Naive thymus-derived CD4-positive, alpha-beta T cell (primary cell): ENCODE data around the gene TCF7. TPM values are rescaled to one million over a fixed set of nuclear protein-coding genes. Genes with fewer than 3 reads are reported as not detected.
A peak's percentile ranks its signal among the peaks of the same experiment; 100 is the strongest.

Source experiments
- ATAC-seq: fragments of 150-1000 bp; cut with Tn5 transposase; 2 replicates; pipeline ENCODE4 v1.10.0; 2021; ENCODE audit warnings: mild to moderate bottlenecking, moderate library complexity
- CTCF ChIA-PET: fragments of 350-600 bp; sonication (Branson Sonifier 250); formaldehyde crosslinking; loops from one replicate; lab custom pipeline; 2021; ENCODE audit warnings: antibody characterized with exemption; lab: Charles Lee
- POLR2A ChIA-PET: fragments of 350-600 bp; sonication (Branson Sonifier 250); formaldehyde crosslinking; loops from one replicate; lab custom pipeline; 2021; ENCODE audit warnings: antibody characterized with exemption, inconsistent platforms; lab: Charles Lee
- DNase-seq, 9 donors: peaks; one replicate each; pipeline versions ENCODE4 v3.0.0 to v3.0.0-alpha.2; 2020 to 2022; ENCODE audit warnings: mixed read lengths in 1 of 9
- H3K27ac ChIP-seq: one replicate; pipeline ENCODE4 v1.7.0; 2013; ENCODE audit warnings: mild to moderate bottlenecking, low read depth, low read length, moderate library complexity
- H3K27me3 ChIP-seq, 2 donors: one replicate each; pipeline ENCODE4 v1.7.0; 2013; ENCODE audit warnings: low read length in 2 of 2, mild to moderate bottlenecking in 2 of 2, moderate library complexity in 2 of 2; ENCODE audit not compliant: control insufficient read depth in 2 of 2, insufficient read depth in 2 of 2
- H3K36me3 ChIP-seq, 3 experiments: 1 replicate in 2 of 3; 2 replicates in 1 of 3; pipeline ENCODE4 v1.7.0; 2013; ENCODE audit warnings: low read length in 3 of 3, mild to moderate bottlenecking in 3 of 3, moderate library complexity in 1 of 3; ENCODE audit not compliant: insufficient read depth in 3 of 3, control insufficient read depth in 2 of 3
- H3K4me1 ChIP-seq, 2 donors: one replicate each; pipeline ENCODE4 v1.7.0; 2013; ENCODE audit warnings: low read length in 2 of 2, mild to moderate bottlenecking in 2 of 2, moderate library complexity in 1 of 2; ENCODE audit not compliant: control insufficient read depth in 2 of 2, insufficient read depth in 2 of 2
- H3K4me3 ChIP-seq: 2 replicates; pipeline ENCODE4 v1.7.0; 2013; ENCODE audit warnings: mild to moderate bottlenecking, low read length
- H3K9me3 ChIP-seq, 3 experiments: 1 replicate in 2 of 3; 2 replicates in 1 of 3; pipeline ENCODE4 v1.7.0; 2013; ENCODE audit warnings: low read length in 3 of 3; ENCODE audit not compliant: control insufficient read depth in 2 of 3
- H3K27ac Mint-ChIP-seq, 9 donors: one replicate each; pipeline ENCODE4 v1.8.0; 2020 to 2022; ENCODE audit warnings: mixed read lengths in 9 of 9, mild to moderate bottlenecking in 8 of 9, moderate library complexity in 5 of 9, inconsistent platforms in 2 of 9
- H3K27me3 Mint-ChIP-seq, 5 donors: one replicate each; pipeline ENCODE4 v1.8.0; 2021 to 2022; ENCODE audit warnings: mixed read lengths in 5 of 5, mild to moderate bottlenecking in 1 of 5
- H3K36me3 Mint-ChIP-seq, 5 donors: one replicate each; pipeline ENCODE4 v1.8.0; 2020 to 2022; ENCODE audit warnings: mixed read lengths in 5 of 5, mild to moderate bottlenecking in 3 of 5, inconsistent platforms in 1 of 5
- H3K4me1 Mint-ChIP-seq, 7 donors: one replicate each; pipeline ENCODE4 v1.8.0; 2020 to 2022; ENCODE audit warnings: mixed read lengths in 7 of 7, mild to moderate bottlenecking in 3 of 7, inconsistent platforms in 1 of 7
- H3K4me3 Mint-ChIP-seq, 10 donors: one replicate each; pipeline ENCODE4 v1.8.0; 2020 to 2022; ENCODE audit warnings: mild to moderate bottlenecking in 10 of 10, mixed read lengths in 10 of 10, moderate library complexity in 6 of 10, inconsistent platforms in 2 of 10
- H3K9me3 Mint-ChIP-seq, 11 donors: one replicate each; pipeline ENCODE4 v1.8.0; 2020 to 2022; ENCODE audit warnings: mixed read lengths in 11 of 11, mild to moderate bottlenecking in 4 of 11, inconsistent platforms in 1 of 11, moderate library complexity in 1 of 11
- intact Hi-C, 2 donors: fragments of 100-400 bp; cut with micrococcal nuclease; formaldehyde crosslinking; loops; one replicate each; pipeline ENCODE4 v1.15.1; 2023
- polyA plus RNA-seq, 2 donors: library from polyadenylated mRNA; unstranded; fragments of 300-500 nt; fragmentation: Illumina TruSeq; gene quantifications; one replicate each; pipeline ENCODE4 v1.2.3, GENCODE V29; 2021
- total RNA-seq, 6 experiments: library from RNA in 5 of 6; stranded (reverse) in 5 of 6; gene quantifications; 1 replicate in 5 of 6; 2 replicates in 1 of 6; pipeline ENCODE4 v1.2.3 and lab custom pipeline; 2021 to 2026

Gene TCF7
- total and polyA plus RNA-seq, 7 experiments from 2014 or later: 203 to 1,066 (median 560) TPM

DNA sequence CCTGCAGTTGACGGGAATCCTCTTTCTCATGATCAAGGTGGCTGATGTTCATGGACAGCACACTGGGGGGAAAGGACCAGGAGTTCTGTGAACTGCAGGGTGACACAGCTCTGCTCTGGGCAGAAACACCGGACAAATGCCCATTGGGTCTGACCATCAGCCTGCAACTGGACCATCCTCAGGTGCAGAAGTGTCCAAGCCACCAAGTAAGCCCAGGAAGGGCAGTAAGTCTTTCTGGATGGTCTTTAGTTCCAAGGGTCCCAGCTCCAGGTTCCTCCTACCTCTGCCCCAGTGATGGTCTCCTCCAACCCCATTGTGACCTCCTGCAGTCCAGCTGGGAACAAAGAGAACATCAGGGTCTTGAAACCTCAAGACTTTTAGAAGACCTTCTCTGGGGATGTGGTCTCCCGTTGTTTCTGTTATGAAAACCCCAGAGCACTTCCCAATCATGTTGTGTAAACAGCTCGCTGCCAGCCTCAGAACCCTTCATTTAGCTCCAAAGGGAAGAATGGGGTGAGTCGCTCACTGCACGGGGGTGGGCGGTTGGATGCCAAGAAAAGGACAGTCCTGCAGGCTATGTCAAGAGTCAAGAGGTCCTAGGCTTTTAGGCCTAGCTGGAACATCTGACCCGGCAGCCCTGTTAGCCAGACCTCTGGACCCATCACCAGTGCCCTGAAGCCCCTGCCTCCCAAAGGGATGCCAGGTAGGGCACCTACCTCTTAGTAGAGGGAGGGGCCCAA lies 41.8 kb upstream of the TCF7 start:
- H3K27me3 ChIP-seq: no peaks in the 10 kb centered on the region
- no peaks in the 10 kb centered on the region for H3K36me3 ChIP-seq
- no peak overlapping the region for H3K4me3 ChIP-seq
- H3K27ac Mint-ChIP-seq: peak overlapping the region in 8 of 9 donors; percentile 64 to 99 (median 94)
- H3K4me1 Mint-ChIP-seq: peaks cover 52 to 96% (median 89%) of the 10 kb centered on the region in 7 donors
- H3K4me3 Mint-ChIP-seq: peak overlapping the region in 9 of 10 donors; percentile 74 to 95 (median 88)
- H3K9me3 Mint-ChIP-seq: peaks cover 0 to 8% (median 0%) of the 10 kb centered on the region in 11 donors
- ATAC-seq (no peak), DNase-seq (no peak)
- H3K4me1 ChIP-seq: peaks cover 18 to 88% of the 10 kb centered on the region in 2 donors
- peaks cover 0 to 4% (median 0%) of the 10 kb centered on the region in 5 donors for H3K36me3 Mint-ChIP-seq
- peak overlapping the region; percentile 72 for H3K27ac ChIP-seq
- peaks cover 0 to 22% (median 0%) of the 10 kb centered on the region in 5 donors for H3K27me3 Mint-ChIP-seq
- CTCF ChIA-PET: interaction anchor here (0.7 to 4.3 kb wide), 17 partner anchors 10 to 78 kb away, joined by 3 to 40 read pairs (median 4); no protein-coding TSS in a partner anchor
- POLR2A ChIA-PET: interaction anchor here (0.7 to 8.4 kb wide), 18 partner anchors 8 to 104 kb away, joined by 3 to 191 read pairs (median 12); partner anchors contain the start of genes SKP1 and TCF7
- intact Hi-C loops: no loop called here
- no peaks in the 10 kb centered on the region for H3K9me3 ChIP-seq

GRCh38 chr5:134073404-134073803 lies 41.1 kb upstream of the TCF7 start:
- H3K9me3 ChIP-seq: no peaks in the 10 kb centered on the region
- Mint-ChIP-seq H3K9me3 (peaks cover 0 to 8% (median 0%) of the 10 kb centered on the region in 11 donors), H3K27ac (peak overlapping the region; percentile 4 to 99 (median 76)), H3K4me3 (peak overlapping the region in 6 of 10 donors; percentile 8 to 86 (median 36)), H3K36me3 (peaks cover 0 to 8% (median 0%) of the 10 kb centered on the region in 5 donors), H3K4me1 (peaks cover 51 to 96% (median 89%) of the 10 kb centered on the region in 7 donors), H3K27me3 (peaks cover 0 to 16% (median 0%) of the 10 kb centered on the region in 5 donors)
- ChIA-PET CTCF (interaction anchor here (0.7 to 4.3 kb wide), 15 partner anchors 9 to 75 kb away, joined by 3 to 40 read pairs (median 4); no protein-coding TSS in a partner anchor), POLR2A (interaction anchor here (0.5 to 8.4 kb wide), 22 partner anchors 9 to 677 kb away, joined by 3 to 191 read pairs (median 8); partner anchors contain the start of genes SKP1 and TCF7)
- H3K27me3 ChIP-seq: no peaks in the 10 kb centered on the region
- intact Hi-C loops: no loop called here
- no peak overlapping the region for H3K4me3 ChIP-seq
- no peak for DNase-seq
- H3K36me3 ChIP-seq: no peaks in the 10 kb centered on the region
- peak overlapping the region; percentile 5 for H3K27ac ChIP-seq
- ATAC-seq: no peak
- peaks cover 23 to 88% of the 10 kb centered on the region in 2 donors for H3K4me1 ChIP-seq

DNA sequence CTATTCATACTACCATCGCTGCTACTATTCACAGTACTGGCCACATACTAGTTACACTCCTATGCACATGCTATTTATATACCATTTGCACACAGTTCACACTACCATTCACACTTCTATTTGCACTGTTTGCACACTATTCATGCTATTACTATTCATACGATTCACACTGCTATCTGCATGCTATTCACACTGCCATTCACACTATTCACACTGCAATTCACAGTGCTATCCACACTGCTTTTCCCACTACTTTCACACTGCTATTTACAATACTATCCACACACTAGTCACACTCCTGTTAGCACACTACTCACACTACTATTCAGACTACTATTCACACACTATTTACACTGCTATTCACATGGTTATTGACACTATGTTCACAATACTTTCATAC lies 39.4 kb upstream of the TCF7 start:
- Mint-ChIP-seq H3K27ac (peak overlapping the region in 7 of 9 donors; percentile 1 to 99 (median 68)), H3K27me3 (peaks cover 0 to 5% (median 0%) of the 10 kb centered on the region in 5 donors), H3K9me3 (peaks cover 0 to 5% (median 0%) of the 10 kb centered on the region in 11 donors), H3K36me3 (peaks cover 0 to 10% (median 0%) of the 10 kb centered on the region in 5 donors), H3K4me1 (peaks cover 54 to 96% (median 87%) of the 10 kb centered on the region in 7 donors), H3K4me3 (peak overlapping the region in 3 of 10 donors; percentile 10 to 37 (median 30))
- H3K36me3 ChIP-seq: no peaks in the 10 kb centered on the region
- no peak overlapping the region for H3K27ac ChIP-seq
- POLR2A ChIA-PET: interaction anchor here (0.6 to 8.4 kb wide), 5 partner anchors 9 to 72 kb away, joined by 3 to 191 read pairs (median 31); partner anchors contain the start of gene TCF7
- peaks cover 28 to 87% of the 10 kb centered on the region in 2 donors for H3K4me1 ChIP-seq
- DNase-seq (no peak), ATAC-seq (no peak)
- H3K27me3 ChIP-seq: no peaks in the 10 kb centered on the region
- no peak overlapping the region for H3K4me3 ChIP-seq
- CTCF ChIA-PET: interaction anchor here (2.3 to 4.3 kb wide), 2 partner anchors 25 to 35 kb away, joined by 14 to 40 read pairs; no protein-coding TSS in a partner anchor
- intact Hi-C loops: no loop called here
- no peaks in the 10 kb centered on the region for H3K9me3 ChIP-seq

GRCh38 chr5:134077926-134078580 lies 36.4 kb upstream of the TCF7 start:
- Mint-ChIP-seq H3K9me3 (peaks cover 0 to 5% (median 0%) of the 10 kb centered on the region in 11 donors), H3K36me3 (peaks cover 0 to 10% (median 0%) of the 10 kb centered on the region in 5 donors), H3K4me3 (peak overlapping the region; percentile 59 to 83 (median 78)), H3K27ac (peak overlapping the region; percentile 90 to 99 (median 97)), H3K4me1 (peaks cover 43 to 91% (median 83%) of the 10 kb centered on the region in 7 donors), H3K27me3 (no peaks in the 10 kb centered on the region)
- no peaks in the 10 kb centered on the region for H3K36me3 ChIP-seq
- POLR2A ChIA-PET: interaction anchor here (0.8 to 8.4 kb wide), 15 partner anchors 8 to 58 kb away, joined by 3 to 191 read pairs (median 6); partner anchors contain the start of gene TCF7
- H3K4me3 ChIP-seq: no peak overlapping the region
- CTCF ChIA-PET: interaction anchor here (0.8 to 2.3 kb wide), 5 partner anchors 11 to 42 kb away, joined by 3 to 8 read pairs (median 3); no protein-coding TSS in a partner anchor
- DNase-seq (peak in 2 of 9 donors; percentile 43 to 45), ATAC-seq (peak; percentile 49)
- H3K9me3 ChIP-seq: no peaks in the 10 kb centered on the region
- H3K27me3 ChIP-seq: no peaks in the 10 kb centered on the region
- peak overlapping the region; percentile 46 for H3K27ac ChIP-seq
- H3K4me1 ChIP-seq: peaks cover 20 to 73% of the 10 kb centered on the region in 2 donors
- intact Hi-C loops: no loop called here

- Mint-ChIP-seq H3K9me3 (peaks cover 0 to 5% (median 0%) of the 10 kb centered on the region in 11 donors), H3K4me3 (peak overlapping the region; percentile 66 to 83 (median 77)), H3K4me1 (peaks cover 45 to 92% (median 84%) of the 10 kb centered on the region in 7 donors), H3K36me3 (peaks cover 0 to 10% (median 0%) of the 10 kb centered on the region in 5 donors), H3K27ac (peak overlapping the region; percentile 91 to 99 (median 97)), H3K27me3 (no peaks in the 10 kb centered on the region)
- no peaks in the 10 kb centered on the region for H3K9me3 ChIP-seq
- peak overlapping the region; percentile 9 for H3K4me3 ChIP-seq
- ATAC-seq: peak; percentile 70
- peak overlapping the region; percentile 68 for H3K27ac ChIP-seq
- POLR2A ChIA-PET: interaction anchor here (0.6 to 7.0 kb wide), 6 partner anchors 7 to 38 kb away, joined by 4 to 62 read pairs (median 15); no protein-coding TSS in a partner anchor
- H3K27me3 ChIP-seq: no peaks in the 10 kb centered on the region
- peak in 6 of 9 donors; percentile 44 to 80 (median 60) for DNase-seq
- peaks cover 20 to 75% of the 10 kb centered on the region in 2 donors for H3K4me1 ChIP-seq
- H3K36me3 ChIP-seq: no peaks in the 10 kb centered on the region
- intact Hi-C loops: loop anchor here (1.0 kb wide), 3 partner anchors 7 to 10 kb away; no protein-coding TSS in a partner anchor
- CTCF ChIA-PET: interaction anchor here (0.9 to 2.4 kb wide), 6 partner anchors 10 to 40 kb away, joined by 3 to 6 read pairs (median 4); no protein-coding TSS in a partner anchor
Measured at GRCh38 chr5:134079748-134080581, 34.5 kb upstream of the TCF7 start.
